ENCODE results near the gene TAF11L8. TPM values are rescaled to one million over a fixed set of nuclear protein-coding genes. Genes with fewer than 3 reads are reported as not detected.

The TAF11L8 gene
- total and polyA plus RNA-seq, 2 of the 13 experiments (the other 11 are each of a cell fraction or from before 2014, with no cell fraction given), result not detected

DNA sequence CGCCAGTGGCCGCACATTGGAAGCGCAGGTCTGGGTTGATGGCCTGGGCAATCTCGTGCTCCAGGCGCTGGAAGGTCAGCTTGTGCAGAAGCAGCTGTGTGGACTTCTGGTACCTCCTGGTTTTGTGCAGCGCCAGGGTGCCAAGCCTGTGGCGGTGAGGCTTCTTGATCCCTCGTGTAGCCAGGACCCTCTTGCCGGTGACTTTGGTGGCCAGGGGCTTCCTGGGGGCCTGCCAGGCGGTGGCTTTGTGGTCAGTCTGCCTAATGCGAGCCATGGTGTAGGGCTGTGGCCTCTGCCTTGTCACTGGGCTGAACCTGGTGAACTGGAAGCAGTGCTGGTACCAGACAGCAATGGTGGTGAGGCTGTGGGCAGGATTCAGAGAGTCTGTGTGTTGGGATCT lies 34.9 kb upstream of the TAF11L8 start:
- TF ChIP-seq RELA (CRISPR knock-in tag; IDR thresholded peaks at IDR 0.05) (no peak), ZNF766 (CRISPR knock-in tag; IDR thresholded peaks at IDR 0.05; ENCODE audit: borderline replicate concordance) (no peak), ZNF549 (CRISPR knock-in tag; IDR thresholded peaks at IDR 0.05) (no peak), KDM2A (CRISPR knock-in tag; IDR thresholded peaks at IDR 0.05; ENCODE audit: borderline replicate concordance, low read depth) (no peak), ZKSCAN5 (CRISPR knock-in tag; IDR thresholded peaks at IDR 0.05) (no peak), GTF2F1 (IDR thresholded peaks at IDR 0.05; ENCODE audit: low read length) (no peak), GATAD2A (CRISPR knock-in tag; IDR thresholded peaks at IDR 0.05) (no peak), REXO4 (CRISPR knock-in tag; IDR thresholded peaks at IDR 0.05; ENCODE audit: borderline replicate concordance) (no peak)
- H3K4me1 ChIP-seq (ENCODE audit: insufficient read depth, low read length), result no peaks in the 10 kb centered on the region
- ChIA-PET POLR2A (no interaction called here), CTCF (ENCODE audit: low intra/inter-chr PET ratio, low total read pairs) (no interaction called here)
- no peak overlapping the region for H3K27ac ChIP-seq (ENCODE audit: extremely low read length, insufficient read depth, low read length)
- ATAC-seq (no peak), DNase-seq (ENCODE audit: low spot score) (no peak), FAIRE-seq (no peak)
- in situ Hi-C loops (cut with HindIII; ENCODE audit: extremely low pct_ligation_motif_present, low pct_unique_long_range_greater_than_20kb) (no loop called here), intact Hi-C loops (cut with micrococcal nuclease; ENCODE audit: unreplicated experiment) (no loop called here)
- H3K9me3 ChIP-seq (ENCODE audit: low read length), result no peaks in the 10 kb centered on the region
- no TSS peak for BruUV-seq (replicated peaks)
- no CpG with 5 or more reads among the region's 11 CpGs for WGBS (ENCODE audit: low lambda C conversion rate)
- H4K20me1 ChIP-seq (ENCODE audit: insufficient read depth, low read length), result no peaks in the 10 kb centered on the region
- no peaks in the 10 kb centered on the region for H3K79me2 ChIP-seq (ENCODE audit: insufficient read depth, low read length)
- H3K27me3 ChIP-seq (ENCODE audit: control insufficient read depth in 1 of 2, insufficient read depth in 2 of 2, low read length in 2 of 2), result no peaks in the 10 kb centered on the region
- no peak overlapping the region for H3K4me2 ChIP-seq (ENCODE audit: low read depth, low read length)
- H3K36me3 ChIP-seq (replicated peaks in 1 of 2; ENCODE audit: control insufficient read depth in 1 of 2, insufficient read depth in 2 of 2, low read length in 2 of 2), result no peaks in the 10 kb centered on the region
- H2AFZ ChIP-seq (ENCODE audit: low read length), result no peak overlapping the region
- no peak overlapping the region for H3K4me3 ChIP-seq (replicated peaks in 1 of 3; ENCODE audit: insufficient read depth in 1 of 3, low read depth in 2 of 3, low read length in 3 of 3)
- no peak overlapping the region for H3K9ac ChIP-seq (ENCODE audit: insufficient read depth, low read depth, low read length)

DNA sequence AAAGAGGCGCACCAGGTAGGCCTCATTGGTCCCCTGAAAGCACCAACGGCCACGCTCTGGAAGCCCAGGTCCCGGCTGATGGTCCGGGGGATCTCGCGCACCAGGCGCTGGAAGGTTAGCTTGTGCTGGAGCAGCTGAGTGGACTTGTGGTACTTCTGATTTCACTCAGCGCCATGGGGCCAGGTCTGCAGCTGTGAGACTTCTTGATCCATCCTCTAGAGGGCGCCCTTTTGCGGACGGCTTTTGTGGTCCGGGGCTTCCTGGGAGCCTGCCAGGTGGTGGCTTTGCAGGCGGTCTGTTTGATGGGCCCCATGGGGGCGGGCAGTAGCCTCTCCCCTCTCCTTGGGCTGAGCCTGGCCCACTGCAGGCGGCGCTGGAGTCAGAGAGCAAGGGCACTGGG lies 29.9 kb upstream of the TAF11L8 start:
- WGBS (ENCODE audit: low lambda C conversion rate), result 39% methylated on average over 5 of the region's 17 CpGs
- no peak overlapping the region for H3K27ac ChIP-seq (ENCODE audit: extremely low read length, insufficient read depth, low read length)
- ATAC-seq, result no peak

More for the DNA sequence above, 29.9 kb upstream of the TAF11L8 start:
- TF ChIP-seq, protein P1, sequence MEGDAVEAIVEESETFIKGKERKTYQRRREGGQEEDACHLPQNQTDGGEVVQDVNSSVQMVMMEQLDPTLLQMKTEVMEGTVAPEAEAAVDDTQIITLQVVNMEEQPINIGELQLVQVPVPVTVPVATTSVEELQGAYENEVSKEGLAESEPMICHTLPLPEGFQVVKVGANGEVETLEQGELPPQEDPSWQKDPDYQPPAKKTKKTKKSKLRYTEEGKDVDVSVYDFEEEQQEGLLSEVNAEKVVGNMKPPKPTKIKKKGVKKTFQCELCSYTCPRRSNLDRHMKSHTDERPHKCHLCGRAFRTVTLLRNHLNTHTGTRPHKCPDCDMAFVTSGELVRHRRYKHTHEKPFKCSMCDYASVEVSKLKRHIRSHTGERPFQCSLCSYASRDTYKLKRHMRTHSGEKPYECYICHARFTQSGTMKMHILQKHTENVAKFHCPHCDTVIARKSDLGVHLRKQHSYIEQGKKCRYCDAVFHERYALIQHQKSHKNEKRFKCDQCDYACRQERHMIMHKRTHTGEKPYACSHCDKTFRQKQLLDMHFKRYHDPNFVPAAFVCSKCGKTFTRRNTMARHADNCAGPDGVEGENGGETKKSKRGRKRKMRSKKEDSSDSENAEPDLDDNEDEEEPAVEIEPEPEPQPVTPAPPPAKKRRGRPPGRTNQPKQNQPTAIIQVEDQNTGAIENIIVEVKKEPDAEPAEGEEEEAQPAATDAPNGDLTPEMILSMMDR (CRISPR knock-in tag; IDR thresholded peaks at IDR 0.05), result 0 out of 2 replicates have a peak, but pooled peaks have one; percentile 17
- TF ChIP-seq RELA (CRISPR knock-in tag; IDR thresholded peaks at IDR 0.05), result no peak
- Histone ChIP-seq H3K4me1 (ENCODE audit: insufficient read depth, low read length) (no peaks in the 10 kb centered on the region), H3K36me3 (replicated peaks in 1 of 2; ENCODE audit: control insufficient read depth in 1 of 2, insufficient read depth in 2 of 2, low read length in 2 of 2) (no peaks in the 10 kb centered on the region), H3K79me2 (ENCODE audit: insufficient read depth, low read length) (no peaks in the 10 kb centered on the region), H3K9ac (ENCODE audit: insufficient read depth, low read depth, low read length) (no peak overlapping the region), H2AFZ (ENCODE audit: low read length) (no peak overlapping the region), H3K27me3 (ENCODE audit: control insufficient read depth in 1 of 2, insufficient read depth in 2 of 2, low read length in 2 of 2) (no peaks in the 10 kb centered on the region), H3K4me3 (replicated peaks in 1 of 3; ENCODE audit: insufficient read depth in 1 of 3, low read depth in 2 of 3, low read length in 3 of 3) (no peak overlapping the region), H3K9me3 (ENCODE audit: low read length) (no peaks in the 10 kb centered on the region), H3K4me2 (ENCODE audit: low read depth, low read length) (no peak overlapping the region), H4K20me1 (ENCODE audit: insufficient read depth, low read length) (no peaks in the 10 kb centered on the region)
- DNase-seq (ENCODE audit: low spot score) (no peak), FAIRE-seq (no peak)
- in situ Hi-C loops (cut with HindIII; ENCODE audit: extremely low pct_ligation_motif_present, low pct_unique_long_range_greater_than_20kb), result no loop called here
- ChIA-PET POLR2A (no interaction called here), CTCF (ENCODE audit: low intra/inter-chr PET ratio, low total read pairs) (no interaction called here)
- intact Hi-C loops (cut with micrococcal nuclease; ENCODE audit: unreplicated experiment), result no loop called here
- no TSS peak for BruUV-seq (replicated peaks)
